ENCODE results near the gene ALAS1.

ALAS1 gene

GRCh38 chr3:52230889-52231499, 33.0 kb downstream of the ALAS1 start:
- no peak for DNase-seq (ENCODE audit: low spot score)
- no peak overlapping the region for H3K27ac ChIP-seq
- TF ChIP-seq, protein P1, sequence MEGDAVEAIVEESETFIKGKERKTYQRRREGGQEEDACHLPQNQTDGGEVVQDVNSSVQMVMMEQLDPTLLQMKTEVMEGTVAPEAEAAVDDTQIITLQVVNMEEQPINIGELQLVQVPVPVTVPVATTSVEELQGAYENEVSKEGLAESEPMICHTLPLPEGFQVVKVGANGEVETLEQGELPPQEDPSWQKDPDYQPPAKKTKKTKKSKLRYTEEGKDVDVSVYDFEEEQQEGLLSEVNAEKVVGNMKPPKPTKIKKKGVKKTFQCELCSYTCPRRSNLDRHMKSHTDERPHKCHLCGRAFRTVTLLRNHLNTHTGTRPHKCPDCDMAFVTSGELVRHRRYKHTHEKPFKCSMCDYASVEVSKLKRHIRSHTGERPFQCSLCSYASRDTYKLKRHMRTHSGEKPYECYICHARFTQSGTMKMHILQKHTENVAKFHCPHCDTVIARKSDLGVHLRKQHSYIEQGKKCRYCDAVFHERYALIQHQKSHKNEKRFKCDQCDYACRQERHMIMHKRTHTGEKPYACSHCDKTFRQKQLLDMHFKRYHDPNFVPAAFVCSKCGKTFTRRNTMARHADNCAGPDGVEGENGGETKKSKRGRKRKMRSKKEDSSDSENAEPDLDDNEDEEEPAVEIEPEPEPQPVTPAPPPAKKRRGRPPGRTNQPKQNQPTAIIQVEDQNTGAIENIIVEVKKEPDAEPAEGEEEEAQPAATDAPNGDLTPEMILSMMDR (IDR thresholded peaks at IDR 0.05), result no peak
- no peak overlapping the region for H3K4me3 ChIP-seq

GRCh38 chr3:52231502-52232278, 33.7 kb downstream of the ALAS1 start:
- no peak overlapping the region for H3K4me3 ChIP-seq
- DNase-seq (ENCODE audit: low spot score), result peak; percentile 77
- no peak overlapping the region for H3K27ac ChIP-seq
- TF ChIP-seq, protein P1 (IDR thresholded peaks at IDR 0.05), result peak; percentile 72

DNA sequence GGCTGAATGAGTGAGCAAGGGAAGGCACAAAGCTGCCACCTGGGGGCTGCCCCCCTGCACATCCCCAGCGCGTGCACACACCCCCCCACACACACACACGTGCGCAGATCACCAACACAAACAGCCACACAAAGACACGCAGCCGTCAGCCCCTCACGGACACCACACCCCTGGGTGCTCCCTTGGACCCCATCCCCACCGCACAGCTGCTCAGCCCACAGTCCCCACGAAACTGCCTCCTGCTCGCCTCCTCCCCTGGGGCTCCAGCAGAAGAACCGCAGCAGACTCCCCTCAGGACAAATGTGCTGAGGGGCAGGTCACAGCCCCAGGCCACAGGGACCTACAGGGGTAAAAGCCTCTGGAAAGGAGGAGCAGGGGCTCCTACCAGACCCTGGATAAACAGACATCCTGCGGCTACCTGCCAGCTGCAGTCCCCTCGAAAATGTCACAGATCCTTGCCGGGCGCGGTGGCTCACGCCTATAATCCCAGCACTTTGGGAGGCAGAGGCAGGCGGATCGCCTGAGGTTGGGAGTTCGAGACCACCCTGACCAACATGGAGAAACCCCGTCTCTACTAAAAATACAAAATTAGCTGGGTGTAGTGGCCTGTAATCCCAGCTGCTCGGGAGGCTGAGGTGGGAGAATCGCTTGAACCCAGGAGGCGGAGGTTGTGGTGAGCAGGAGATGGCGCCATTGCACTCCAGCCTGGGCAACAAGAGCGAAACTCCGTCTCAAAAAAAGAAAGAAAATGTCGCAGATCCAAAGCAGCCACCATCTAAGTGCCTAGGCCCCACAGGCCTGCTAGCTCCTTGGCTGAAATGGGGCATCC, 34.5 kb downstream of the ALAS1 start:
- TF ChIP-seq, protein P1 (IDR thresholded peaks at IDR 0.05), result no peak
- no peak overlapping the region for H3K4me3 ChIP-seq
- no peak overlapping the region for H3K27ac ChIP-seq
- DNase-seq (ENCODE audit: low spot score), result no peak

DNA sequence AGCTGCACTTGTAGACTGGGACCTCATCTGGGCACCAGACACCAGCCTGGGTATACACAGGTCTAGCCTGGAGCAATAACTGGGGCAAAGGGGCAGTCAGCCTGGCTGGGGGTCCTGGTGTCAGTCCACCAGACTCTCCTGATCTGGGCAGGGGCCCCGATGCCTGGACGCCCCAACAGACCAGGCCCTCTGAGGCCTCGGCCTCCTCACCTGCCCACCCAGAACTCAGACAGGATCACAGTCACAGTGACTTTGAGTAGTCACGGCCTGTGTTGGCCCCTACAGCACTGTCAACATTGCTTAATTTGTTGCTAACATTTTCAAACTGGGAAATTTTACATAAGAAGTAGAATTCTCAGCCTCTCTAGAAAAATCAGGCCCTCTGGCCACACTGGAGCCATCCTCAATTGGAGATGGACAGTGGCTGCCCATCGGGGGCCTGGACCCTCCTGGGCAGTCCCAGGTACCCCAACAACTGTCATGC, 35.2 kb downstream of the ALAS1 start:
- TF ChIP-seq, protein P1 (IDR thresholded peaks at IDR 0.05), result no peak
- DNase-seq (ENCODE audit: low spot score), result no peak
- Histone ChIP-seq H3K4me3 (no peak overlapping the region), H3K27ac (no peak overlapping the region)

- Histone ChIP-seq H3K27ac (peak overlapping the region in 1 of 2 donors; percentile 20), H3K4me3 (no peak overlapping the region)
- TF ChIP-seq, protein P1 (IDR thresholded peaks at IDR 0.05), result no peak
- DNase-seq (ENCODE audit: low spot score), result no peak
These were observed 36.0 kb downstream of the ALAS1 start for GRCh38 chr3:52233968-52234367.

DNA sequence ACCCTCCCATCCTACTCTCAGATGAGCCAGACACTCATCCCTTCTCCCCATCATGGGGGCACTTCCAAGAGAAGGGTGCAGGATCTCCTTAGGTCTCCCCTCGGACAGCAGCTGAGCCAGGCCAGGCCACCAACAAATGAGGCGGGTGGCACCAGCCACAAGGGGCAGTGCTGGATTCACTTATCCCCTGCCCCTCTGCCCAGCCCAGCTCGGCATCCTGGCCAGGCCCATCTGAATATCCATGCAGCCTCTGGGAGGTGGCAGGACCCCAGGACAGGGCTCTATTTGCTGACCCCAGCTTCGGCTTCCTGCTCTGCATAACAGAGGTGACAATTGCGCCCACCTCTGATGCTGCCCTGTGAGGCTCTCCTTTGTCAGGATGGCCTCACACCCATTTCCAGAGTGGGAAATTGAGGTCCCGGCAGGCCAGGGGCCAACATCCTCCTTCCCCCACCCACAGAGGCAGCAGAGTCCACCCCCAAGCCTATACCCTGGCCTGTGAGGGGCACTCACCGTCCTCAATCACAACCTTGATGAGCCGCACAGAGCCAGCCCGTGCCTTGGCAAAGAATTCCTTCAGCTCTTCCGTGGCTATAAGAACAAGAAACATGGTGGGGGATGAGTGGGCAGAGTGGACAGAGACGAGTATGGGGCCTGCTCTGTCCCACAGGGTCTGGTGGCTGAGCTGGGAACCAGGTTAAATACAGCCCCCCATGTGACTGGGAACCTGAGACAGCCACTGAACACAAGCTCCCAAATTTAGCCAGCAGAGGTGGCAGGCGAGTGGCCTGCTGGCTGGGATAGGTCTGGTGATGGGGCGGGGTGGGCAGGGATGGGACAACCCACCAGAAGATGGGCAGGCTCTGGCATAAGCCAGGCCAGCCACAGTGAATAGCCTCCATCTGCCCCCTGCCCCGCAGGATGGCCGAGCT, 36.8 kb downstream of the ALAS1 start:
- DNase-seq (ENCODE audit: low spot score), result peak; percentile 72
- H3K27ac ChIP-seq, result peak overlapping the region in 1 of 2 donors; percentile 20
- TF ChIP-seq, protein P1 (IDR thresholded peaks at IDR 0.05), result no peak

More for the DNA sequence above, 36.8 kb downstream of the ALAS1 start:
- no peak overlapping the region for H3K4me3 ChIP-seq

All from coronary artery (tissue), 2 donors.